ENCODE results near the gene DNAJC5G.
"Not testable (repeated sequence)": the region's sequence is repeated elsewhere in the genome, so short reads cannot be mapped to it uniquely, and the experiment has no call there.

GRCh38 chr2:27272537-27273522, 2.4 kb upstream of the DNAJC5G start:
- not testable (repeated sequence) for TF ChIP-seq EZH2 (IDR thresholded peaks at IDR 0.05; ENCODE audit: insufficient read depth, poor library complexity, severe bottlenecking); EZH2phosphoT487 (IDR thresholded peaks at IDR 0.05; ENCODE audit: insufficient read depth, low read depth)

Data from GM23248 (cell line).